CD4-positive, alpha-beta T cell treated with Interferon alpha-2 for 1 hour (primary cell): Measurements from ENCODE around the gene MTERF1.
"Not testable (repeated sequence)": the region's sequence is repeated elsewhere in the genome, so short reads cannot be mapped to it uniquely, and the experiment has no call there.

ENCODE experiments used
- DNase-seq, 2 donors: peaks; one replicate each; pipeline ENCODE4 v3.0.0-alpha.2; 2020 to 2022

Gene MTERF1

GRCh38 chr7:91880413-91881241 lies at the start of gene MTERF1:
MTERF1 (minus strand) TSS chr7:91880702; CDS start chr7:91880083, 619 bp downstream.
- DNase-seq = peak; percentile 90 to 91

- DNase-seq = no peak
Observed at GRCh38 chr7:91929463-91929862, 49.0 kb upstream of the MTERF1 start.

GRCh38 chr7:91927912-91928311 lies 47.4 kb upstream of the MTERF1 start:
- DNase-seq = no peak

- no peak for DNase-seq
Observed at GRCh38 chr7:91922857-91923256, 42.4 kb upstream of the MTERF1 start.

GRCh38 chr7:91918356-91918755 lies 37.9 kb upstream of the MTERF1 start:
- no peak for DNase-seq

GRCh38 chr7:91916051-91916440 lies 35.5 kb upstream of the MTERF1 start:
- DNase-seq = no peak

GRCh38 chr7:91915401-91916050 lies 35.0 kb upstream of the MTERF1 start:
- DNase-seq = no peak

- no peak for DNase-seq
Observed at GRCh38 chr7:91913612-91914011, 33.1 kb upstream of the MTERF1 start.

- DNase-seq = no peak
Observed at GRCh38 chr7:91912494-91912893, 32.0 kb upstream of the MTERF1 start.

GRCh38 chr7:91911121-91911520 lies 30.6 kb upstream of the MTERF1 start:
- no peak for DNase-seq

GRCh38 chr7:91910171-91910570 lies 29.7 kb upstream of the MTERF1 start:
- DNase-seq = no peak

GRCh38 chr7:91899563-91899962 lies 19.1 kb upstream of the MTERF1 start:
- no peak for DNase-seq

- no peak for DNase-seq
Observed at GRCh38 chr7:91898240-91898992, 17.9 kb upstream of the MTERF1 start.

- DNase-seq = no peak
Observed at GRCh38 chr7:91894781-91895480, 14.4 kb upstream of the MTERF1 start.

- DNase-seq = not testable (repeated sequence)
Observed at GRCh38 chr7:91893699-91894098, 13.2 kb upstream of the MTERF1 start.

GRCh38 chr7:91892821-91893340 lies 12.4 kb upstream of the MTERF1 start:
- no peak for DNase-seq

GRCh38 chr7:91892099-91892705 lies 11.7 kb upstream of the MTERF1 start:
- no peak for DNase-seq

GRCh38 chr7:91888271-91889175 lies 8.0 kb upstream of the MTERF1 start:
- DNase-seq = not testable (repeated sequence)

- not testable (repeated sequence) for DNase-seq
Observed at GRCh38 chr7:91887336-91888213, 7.1 kb upstream of the MTERF1 start.
